Fibroblast of gingiva (primary cell): ENCODE data around the gene AMELY.
"Not testable (repeated sequence)": the region's sequence is repeated elsewhere in the genome, so short reads cannot be mapped to it uniquely, and the experiment has no call there.

Source experiments
- DNase-seq: peaks from one replicate; pipeline ENCODE4 v3.0.0-alpha.2; 2011; ENCODE audit warnings: low read depth

AMELY gene

DNA sequence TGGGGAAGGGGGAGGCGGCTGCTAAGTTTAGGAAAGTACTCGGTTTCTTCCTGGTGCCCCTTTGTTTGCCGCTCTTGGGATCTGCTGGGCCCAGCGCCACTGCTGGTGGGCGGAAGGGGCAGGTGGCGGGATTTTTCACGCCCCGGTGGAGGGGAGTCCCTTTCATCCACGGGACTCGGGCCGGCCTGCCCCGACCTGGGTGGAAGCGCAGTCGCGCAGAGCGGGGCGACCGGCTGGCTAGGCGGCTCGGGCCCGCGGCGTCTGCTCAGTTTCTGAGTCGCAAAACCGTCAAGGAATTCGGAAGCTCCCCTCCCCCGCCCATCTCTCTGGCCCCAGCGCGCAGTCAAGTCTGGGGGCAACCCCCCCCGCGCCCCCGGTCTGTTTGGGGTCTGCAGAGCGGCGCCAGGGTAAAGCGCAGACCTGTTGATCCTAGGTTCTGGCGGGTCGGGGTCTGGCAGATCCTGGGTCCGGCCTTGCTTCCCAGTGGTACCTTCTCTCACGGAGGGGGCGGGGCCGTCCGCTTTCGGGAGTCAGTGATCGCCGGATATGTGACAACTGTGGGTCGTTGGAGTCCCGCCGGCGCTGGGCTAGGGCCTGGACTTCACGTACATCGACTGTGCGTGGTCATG lies at the start of gene AMELY:
Gene AMELY (minus strand): TSS at position 500 of the 629 bp plus-strand sequence. CDS start 39,144 bp downstream, outside the sequence.
- no peak for DNase-seq

DNA sequence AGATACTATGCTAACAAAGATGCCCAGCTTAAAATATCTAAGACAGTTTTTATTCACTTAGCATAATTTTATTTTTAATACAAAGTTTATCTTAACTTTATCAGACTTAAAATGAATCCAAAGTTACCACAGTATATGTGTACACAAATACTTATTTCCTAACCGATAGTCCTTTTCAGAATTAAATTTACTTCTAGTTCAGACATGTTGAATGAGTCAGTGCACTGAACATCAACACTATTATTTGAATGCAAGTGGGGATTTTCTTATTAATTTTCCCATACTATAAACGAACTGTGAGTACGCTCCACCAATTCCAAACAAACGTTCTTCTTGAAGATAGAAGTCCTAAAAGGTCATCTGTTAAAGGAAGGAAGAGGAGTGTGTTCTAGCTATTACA lies 38.4 kb upstream of the AMELY start:
- no peak for DNase-seq

GRCh38 chrY:6948378-6948777 lies 36.8 kb upstream of the AMELY start:
- DNase-seq: no peak

GRCh38 chrY:6947695-6948094 lies 36.1 kb upstream of the AMELY start:
- DNase-seq: no peak

- no peak for DNase-seq
These were observed 23.9 kb upstream of the AMELY start for GRCh38 chrY:6935497-6935896.

GRCh38 chrY:6931779-6932396 lies 20.3 kb upstream of the AMELY start:
- no peak for DNase-seq

GRCh38 chrY:6929237-6929636 lies 17.7 kb upstream of the AMELY start:
- DNase-seq: no peak

DNA sequence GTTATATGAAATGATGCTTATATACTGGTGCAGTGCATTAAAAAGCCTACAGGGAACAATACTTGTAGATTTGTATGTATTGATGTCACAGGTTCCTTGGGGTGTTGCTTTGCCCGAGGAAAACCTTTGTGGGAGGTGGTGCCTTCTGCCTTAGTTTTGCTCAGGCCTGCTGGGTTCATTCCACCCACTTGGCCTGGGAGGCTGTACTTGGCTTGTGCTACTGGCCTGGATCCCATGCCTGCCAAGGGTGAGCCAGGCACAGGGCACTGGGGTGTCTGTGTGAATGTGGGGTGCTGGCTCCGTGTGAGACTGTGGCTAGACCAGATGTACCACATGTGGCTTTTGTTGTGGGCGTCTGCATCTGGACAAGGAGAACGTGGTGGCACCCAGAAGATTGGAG lies 16.7 kb upstream of the AMELY start:
- DNase-seq: no peak

GRCh38 chrY:6921061-6921460 lies 9.5 kb upstream of the AMELY start:
- DNase-seq: no peak

DNA sequence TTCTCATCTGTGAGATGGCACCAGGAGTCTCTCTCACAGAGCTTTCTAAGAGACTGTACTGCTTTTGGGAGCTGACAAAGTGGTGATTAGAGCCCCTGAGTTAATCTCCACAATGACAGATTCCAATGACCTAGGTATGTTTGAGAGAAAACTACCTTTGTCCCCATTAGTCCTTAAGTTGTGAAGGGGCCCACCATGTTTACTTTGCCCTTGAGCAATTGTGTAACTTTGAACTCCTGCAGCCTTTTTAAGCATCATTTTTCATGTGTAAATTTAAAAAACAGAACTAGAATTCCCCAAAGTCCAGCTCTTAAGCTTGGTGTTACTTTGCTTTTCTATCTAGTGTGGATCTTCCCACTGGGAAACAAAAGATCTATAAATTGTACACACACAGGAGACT lies 1.8 kb upstream of the AMELY start:
- no peak for DNase-seq

DNA sequence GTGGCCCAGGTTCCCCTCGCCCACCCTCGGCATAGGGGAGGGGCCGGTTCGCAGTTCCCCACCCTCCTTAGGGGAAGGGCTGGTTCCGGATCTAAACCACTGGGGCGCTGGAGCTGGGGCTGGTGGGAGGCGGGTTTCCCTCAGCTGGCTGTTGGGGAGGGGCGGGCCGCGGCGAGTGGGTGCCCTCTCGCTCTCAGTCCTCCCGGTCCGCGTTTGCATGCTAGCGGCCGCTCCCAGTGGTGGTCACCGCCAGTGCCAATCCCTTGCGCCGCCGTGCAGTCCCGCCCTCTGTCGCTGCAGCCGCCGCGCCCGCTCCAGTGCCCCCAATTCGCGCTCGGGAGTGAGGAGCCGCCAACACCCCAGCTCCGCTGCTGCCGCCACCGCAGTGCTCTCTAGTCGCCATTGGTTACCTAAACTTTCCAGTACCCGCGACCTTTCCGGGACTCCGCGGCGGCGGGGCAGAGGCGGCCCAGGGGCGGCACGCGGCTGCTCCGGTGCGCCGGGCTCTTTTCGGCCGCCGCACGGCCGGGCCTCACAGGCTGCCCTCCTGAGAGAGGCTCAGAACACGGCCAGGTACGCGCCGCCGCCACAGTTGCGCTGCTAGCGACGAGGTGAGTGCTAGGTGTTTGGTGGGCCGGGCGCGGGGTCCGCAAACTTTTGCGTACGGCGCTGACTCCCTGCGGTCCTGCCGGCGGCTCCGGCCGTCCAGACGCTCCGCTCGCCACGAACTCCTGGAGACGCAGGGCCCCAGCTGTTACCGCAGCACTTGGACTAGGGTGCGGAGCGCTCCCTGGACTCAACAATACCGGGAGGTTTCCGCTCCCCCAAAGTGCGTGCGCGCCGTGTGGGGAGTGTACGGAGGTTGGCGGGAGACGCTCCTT lies 940 bp downstream of the AMELY start, which contains the start of gene TBL1Y:
Gene TBL1Y (plus strand): TSS at position 326 of the 881 bp plus-strand sequence. CDS start 114,388 bp downstream, outside the sequence.
- no peak for DNase-seq

- DNase-seq: no peak
These were observed 1.7 kb downstream of the AMELY start for GRCh38 chrY:6909856-6910255.

- no peak for DNase-seq
These were observed 2.4 kb downstream of the AMELY start for GRCh38 chrY:6909118-6909521.

DNA sequence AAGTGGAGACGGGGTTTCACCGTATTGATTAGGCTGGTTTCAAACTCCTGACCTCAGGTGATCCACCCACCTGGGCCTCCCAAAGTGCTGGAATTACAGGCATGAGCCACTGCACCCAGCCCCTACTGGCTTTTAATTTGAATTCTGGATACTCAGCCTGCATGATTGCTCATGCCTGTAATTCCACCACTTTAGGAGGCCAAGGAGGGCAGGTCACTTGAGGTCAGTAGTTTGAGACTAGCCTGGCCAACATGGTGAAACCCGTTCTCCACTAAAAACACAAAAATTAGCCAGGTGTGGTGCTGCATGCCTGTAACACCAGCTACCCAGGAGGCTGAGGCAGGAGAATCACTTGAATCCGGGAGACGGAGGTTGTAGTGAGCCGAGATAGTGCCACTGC lies 3.5 kb downstream of the AMELY start:
- DNase-seq: not testable (repeated sequence)

GRCh38 chrY:6907591-6907990 lies 4.0 kb downstream of the AMELY start:
- DNase-seq: no peak

- DNase-seq: not testable (repeated sequence)
These were observed 9.4 kb downstream of the AMELY start for GRCh38 chrY:6902116-6902515.

DNA sequence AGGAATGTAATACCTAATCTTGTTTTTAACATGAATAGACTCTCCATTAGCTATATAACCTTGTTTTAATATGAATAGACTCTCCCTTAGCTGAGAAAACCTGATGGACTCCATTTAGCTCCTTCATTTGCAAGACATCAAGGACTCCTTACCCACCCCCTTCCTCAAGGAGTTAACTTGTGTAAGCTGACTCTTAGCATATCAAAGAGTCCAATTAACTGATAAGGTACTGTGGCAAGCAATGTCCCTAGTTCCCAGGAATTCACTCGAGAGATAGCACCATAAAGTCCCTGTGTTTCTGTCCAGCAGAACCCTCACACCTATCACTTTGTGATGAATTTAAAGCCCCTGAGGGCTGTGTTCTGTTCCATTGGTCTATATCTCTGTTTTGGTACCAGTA lies 16.3 kb downstream of the AMELY start:
- no peak for DNase-seq

DNA sequence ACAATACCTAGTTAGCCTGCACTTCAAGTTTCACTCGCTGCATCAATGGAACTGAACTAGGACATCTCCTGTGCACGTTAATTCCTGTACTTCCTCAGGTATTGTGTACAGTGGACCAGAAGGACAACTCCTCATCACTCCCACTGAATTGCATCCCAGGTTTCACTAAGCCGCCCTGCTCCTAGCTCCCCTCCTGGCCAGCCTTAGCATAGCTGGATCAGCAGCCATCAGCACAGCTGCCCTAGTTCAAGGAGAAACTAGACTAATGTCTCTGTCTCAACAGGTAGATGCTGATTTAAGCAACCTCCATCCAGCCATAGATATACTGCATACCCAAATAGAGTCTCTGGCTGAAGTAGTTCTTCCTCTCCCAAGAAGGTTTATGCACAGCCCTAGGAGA lies 17.1 kb downstream of the AMELY start:
- DNase-seq: no peak

- no peak for DNase-seq
These were observed 62.2 kb downstream of the AMELY start for GRCh38 chrY:6849384-6849783.

DNA sequence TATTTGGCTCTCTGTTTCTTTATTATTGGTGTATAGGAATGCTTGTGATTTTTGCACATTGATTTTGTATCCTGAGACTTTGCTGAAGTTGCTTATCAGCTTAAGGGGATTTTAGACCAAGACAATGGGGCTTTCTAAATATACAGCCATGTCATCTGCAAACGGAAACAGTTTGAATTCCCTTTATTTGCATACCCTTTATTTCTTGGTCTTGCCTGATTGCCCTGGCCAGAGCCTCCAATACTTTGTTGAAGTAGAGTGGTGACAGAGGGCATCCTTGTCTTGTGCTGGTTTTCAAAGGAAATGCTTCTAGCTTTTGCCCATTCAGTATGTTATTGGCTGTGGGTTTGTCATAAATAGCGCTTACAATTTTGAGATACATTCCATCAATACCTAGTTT lies 68.9 kb downstream of the AMELY start:
- DNase-seq: not testable (repeated sequence)
